ENCODE measurements around the gene DCUN1D1.

DCUN1D1 gene

GRCh38 chr3:183015185-183015584, 34.8 kb upstream of the DCUN1D1 start:
- H3K4me3 ChIP-seq (ENCODE audit: low read depth, low read length), result no peak overlapping the region
- H3K9me3 ChIP-seq (ENCODE audit: severe bottlenecking), result no peaks in the 10 kb centered on the region
- H3K27me3 ChIP-seq (ENCODE audit: insufficient read depth, low read depth, severe bottlenecking), result no peaks in the 10 kb centered on the region
- H3K27ac ChIP-seq, result no peak overlapping the region
- H3K36me3 ChIP-seq, result peaks cover 17% of the 10 kb centered on the region
- DNase-seq, result no peak
- no peak for TF ChIP-seq CTCF (IDR thresholded peaks at IDR 0.05; ENCODE audit: low read depth, low read length)

- Histone ChIP-seq H3K4me3 (ENCODE audit: low read depth, low read length) (no peak overlapping the region), H3K36me3 (peaks cover 6% of the 10 kb centered on the region), H3K9me3 (ENCODE audit: severe bottlenecking) (no peaks in the 10 kb centered on the region), H3K27ac (no peak overlapping the region), H3K27me3 (ENCODE audit: insufficient read depth, low read depth, severe bottlenecking) (no peaks in the 10 kb centered on the region)
- no peak for DNase-seq
- no peak for TF ChIP-seq CTCF (IDR thresholded peaks at IDR 0.05; ENCODE audit: low read depth, low read length)
These were observed 33.5 kb upstream of the DCUN1D1 start for GRCh38 chr3:183013856-183014255.

- Histone ChIP-seq H3K27ac (no peak overlapping the region), H3K36me3 (peaks cover 6% of the 10 kb centered on the region), H3K27me3 (ENCODE audit: insufficient read depth, low read depth, severe bottlenecking) (no peaks in the 10 kb centered on the region), H3K9me3 (ENCODE audit: severe bottlenecking) (no peaks in the 10 kb centered on the region), H3K4me3 (ENCODE audit: low read depth, low read length) (no peak overlapping the region)
- DNase-seq, result no peak
- no peak for TF ChIP-seq CTCF (IDR thresholded peaks at IDR 0.05; ENCODE audit: low read depth, low read length)
These were observed 32.7 kb upstream of the DCUN1D1 start for GRCh38 chr3:183013074-183013473.

- H3K9me3 ChIP-seq (ENCODE audit: severe bottlenecking), result no peaks in the 10 kb centered on the region
- DNase-seq, result no peak
- no peaks in the 10 kb centered on the region for H3K36me3 ChIP-seq
- H3K27me3 ChIP-seq (ENCODE audit: insufficient read depth, low read depth, severe bottlenecking), result no peaks in the 10 kb centered on the region
- no peak for TF ChIP-seq CTCF (IDR thresholded peaks at IDR 0.05; ENCODE audit: low read depth, low read length)
- H3K27ac ChIP-seq, result no peak overlapping the region
- no peak overlapping the region for H3K4me3 ChIP-seq (ENCODE audit: low read depth, low read length)
These were observed 28.5 kb upstream of the DCUN1D1 start for GRCh38 chr3:183008800-183009199.

- Histone ChIP-seq H3K27ac (no peak overlapping the region), H3K4me3 (ENCODE audit: low read depth, low read length) (no peak overlapping the region), H3K9me3 (ENCODE audit: severe bottlenecking) (no peaks in the 10 kb centered on the region), H3K36me3 (no peaks in the 10 kb centered on the region), H3K27me3 (ENCODE audit: insufficient read depth, low read depth, severe bottlenecking) (no peaks in the 10 kb centered on the region)
- DNase-seq, result no peak
- TF ChIP-seq CTCF (IDR thresholded peaks at IDR 0.05; ENCODE audit: low read depth, low read length), result no peak
These were observed 28.0 kb upstream of the DCUN1D1 start for GRCh38 chr3:183008303-183008702.

- Histone ChIP-seq H3K27me3 (ENCODE audit: insufficient read depth, low read depth, severe bottlenecking) (no peaks in the 10 kb centered on the region), H3K4me3 (ENCODE audit: low read depth, low read length) (no peak overlapping the region), H3K27ac (no peak overlapping the region), H3K9me3 (ENCODE audit: severe bottlenecking) (no peaks in the 10 kb centered on the region), H3K36me3 (no peaks in the 10 kb centered on the region)
- no peak for TF ChIP-seq CTCF (IDR thresholded peaks at IDR 0.05; ENCODE audit: low read depth, low read length)
- no peak for DNase-seq
These were observed 26.2 kb upstream of the DCUN1D1 start for GRCh38 chr3:183006396-183007002.

Measured in WERI-Rb-1 (cell line).